ENCODE measurements around the gene RPTOR.

The RPTOR gene

GRCh38 chr17:80996422-80997305 is 452.0 kb downstream of the RPTOR start:
- no peak for DNase-seq

- peak; percentile 29 for DNase-seq
These were observed 452.9 kb downstream of the RPTOR start for GRCh38 chr17:80997424-80998117.

DNA sequence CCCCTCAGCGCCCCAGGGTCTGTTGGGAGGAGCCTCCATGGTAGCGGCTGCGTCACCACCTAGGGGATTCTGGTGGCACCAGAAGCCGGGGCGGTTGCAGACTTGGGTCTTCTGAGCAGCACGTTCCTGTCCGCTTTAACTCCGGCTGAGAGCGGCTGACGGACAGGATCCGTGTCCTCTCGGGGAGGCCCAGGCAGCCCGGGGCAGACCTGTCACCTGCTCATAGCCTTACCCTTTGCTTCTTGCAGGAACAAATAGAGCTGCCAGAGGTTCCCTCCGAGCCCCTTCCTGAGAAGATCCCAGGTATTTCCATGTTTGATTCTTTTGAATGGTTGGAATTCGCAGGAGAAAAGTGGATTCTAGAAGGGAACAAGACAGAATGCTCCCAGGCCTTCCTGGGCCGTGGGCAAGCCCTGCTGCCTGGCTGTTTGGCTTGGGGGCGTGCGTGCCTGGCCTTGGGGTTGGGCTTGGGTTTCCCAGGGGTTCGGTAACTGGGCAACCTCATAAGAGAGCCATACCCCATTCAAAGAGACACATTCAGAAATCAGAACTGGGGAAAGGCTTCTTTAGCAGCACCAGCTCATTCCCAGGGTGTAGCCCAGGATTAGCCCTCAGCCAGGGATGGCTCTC is 453.6 kb downstream of the RPTOR start:
- no peak for DNase-seq

DNA sequence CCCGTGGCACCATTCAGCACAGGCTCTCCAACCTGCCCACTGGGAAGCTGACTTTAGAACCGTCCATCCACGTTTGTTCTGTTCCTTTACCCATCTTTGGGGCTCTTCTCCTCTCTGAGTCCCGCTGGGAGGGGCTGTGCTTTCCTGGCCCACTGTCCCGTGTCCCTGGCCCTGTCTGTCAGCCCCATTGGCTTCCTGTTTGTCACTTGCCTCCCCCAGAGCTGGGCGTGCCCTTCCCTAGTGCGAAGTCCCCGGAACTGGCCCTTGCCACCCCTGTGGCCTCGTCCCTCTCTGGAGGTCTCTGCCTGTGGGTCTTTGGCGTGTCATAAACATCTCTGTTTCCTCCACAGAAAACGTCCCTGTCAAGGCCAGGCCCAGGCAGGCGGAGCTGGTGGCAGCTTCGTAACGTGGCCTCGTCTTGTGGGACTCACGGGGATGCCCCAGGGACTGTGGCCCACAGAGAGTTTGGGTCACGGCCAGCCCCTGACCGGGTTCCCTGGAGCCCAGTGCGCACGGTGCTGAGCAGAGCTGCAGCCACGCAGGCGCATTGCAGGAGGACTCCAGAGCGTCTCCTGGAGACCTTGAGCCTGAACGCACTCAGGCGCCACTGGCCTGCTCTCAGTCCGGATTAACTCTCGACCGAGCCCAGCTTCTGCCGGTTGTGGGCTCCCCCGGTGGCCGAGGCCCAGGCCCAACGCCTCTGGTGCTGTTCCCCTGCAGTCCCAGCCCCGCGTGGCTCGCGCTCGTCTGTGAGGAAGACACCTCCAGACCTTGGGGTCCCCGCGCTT is 454.3 kb downstream of the RPTOR start:
- no peak for DNase-seq

GRCh38 chr17:80999536-81000333 is 455.1 kb downstream of the RPTOR start:
- DNase-seq = no peak

DNA sequence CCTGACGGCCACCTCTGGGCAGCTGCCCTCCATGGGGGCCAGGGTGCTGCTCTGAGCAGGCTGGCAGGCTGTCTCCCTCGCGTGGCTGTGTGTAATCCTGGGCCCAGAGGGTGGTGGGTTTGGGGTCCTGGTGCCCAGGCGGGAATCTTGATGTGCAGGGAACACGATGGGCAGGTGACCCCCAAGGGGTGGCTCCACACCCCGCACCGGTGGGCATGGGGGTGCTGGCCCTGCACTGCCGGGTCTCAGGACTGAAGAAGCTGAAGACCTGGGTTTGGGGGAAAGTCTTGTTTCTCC is 455.6 kb downstream of the RPTOR start:
- DNase-seq = no peak

- no peak for DNase-seq
These were observed 456.2 kb downstream of the RPTOR start for GRCh38 chr17:81000631-81001357.

DNA sequence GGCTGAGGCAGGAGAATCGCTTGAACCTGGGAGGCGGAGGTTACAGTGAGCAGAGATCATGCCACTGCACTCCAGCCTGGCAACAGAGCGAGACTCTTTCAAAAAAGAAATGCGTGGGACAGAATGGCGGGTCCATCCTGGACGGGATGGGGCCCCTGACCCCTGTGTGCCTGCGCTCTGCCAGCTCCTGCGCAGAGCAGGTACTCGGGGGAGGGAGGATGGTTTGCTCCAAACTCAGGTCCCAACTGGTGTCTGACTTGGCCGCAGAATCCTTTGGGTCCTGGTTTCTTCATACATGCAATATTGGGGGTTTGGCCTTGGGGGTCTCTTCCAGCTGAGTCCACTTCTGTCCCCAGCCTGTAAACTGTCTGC is 457.4 kb downstream of the RPTOR start:
- DNase-seq = no peak

DNA sequence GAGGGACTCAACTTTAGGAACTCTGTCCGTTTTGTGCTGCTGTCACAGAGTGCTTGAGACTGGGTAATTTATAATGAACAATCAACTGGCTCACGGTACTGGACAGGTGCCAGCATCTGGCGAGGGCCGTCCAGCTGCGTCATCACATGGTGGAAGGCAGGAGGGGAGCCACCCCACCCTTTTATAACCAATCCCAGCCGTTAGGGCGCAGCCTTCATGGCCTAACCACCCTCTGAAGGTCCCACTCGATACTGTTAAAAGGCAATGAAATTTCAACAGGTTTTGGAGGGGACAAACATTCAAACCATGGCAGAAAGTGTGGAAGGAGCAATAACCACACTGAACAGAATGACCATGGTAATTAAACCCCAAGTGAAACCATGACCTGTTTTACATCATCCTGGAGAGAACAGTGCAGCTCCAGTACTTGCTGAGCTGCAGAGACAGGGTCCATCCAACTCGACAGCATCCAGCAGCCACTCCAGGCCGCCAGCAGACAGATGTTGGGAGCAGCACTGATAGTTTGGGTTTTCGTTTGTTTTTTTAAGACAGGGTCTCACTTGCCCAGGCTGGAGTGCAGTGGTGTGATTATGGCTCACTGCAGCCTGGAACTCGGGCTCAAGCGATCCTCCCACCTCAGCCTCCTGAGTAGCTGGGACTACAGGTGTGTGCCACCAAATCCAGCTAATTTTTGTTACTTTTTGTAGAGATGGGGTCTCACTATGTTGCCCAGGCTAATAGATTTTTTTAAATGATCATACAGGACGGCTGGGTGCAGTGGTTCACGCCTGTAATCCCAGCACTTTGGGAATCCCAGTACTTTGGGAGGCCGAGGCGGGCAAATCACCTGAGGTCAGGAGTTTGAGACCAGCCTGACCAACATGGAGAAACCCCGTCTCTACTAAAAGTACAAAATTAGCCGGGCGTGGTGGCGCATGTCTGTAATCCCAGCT is 458.0 kb downstream of the RPTOR start:
- DNase-seq = peak; percentile 33

- no peak for DNase-seq
These were observed 459.3 kb downstream of the RPTOR start for GRCh38 chr17:81003711-81004475.

- no peak for DNase-seq
These were observed 462.3 kb downstream of the RPTOR start for GRCh38 chr17:81006891-81007290.

- no peak for DNase-seq
These were observed 463.5 kb downstream of the RPTOR start for GRCh38 chr17:81008140-81008539.

- no peak for DNase-seq
These were observed 464.5 kb downstream of the RPTOR start for GRCh38 chr17:81009136-81009535.

GRCh38 chr17:81010935-81011334 is 466.3 kb downstream of the RPTOR start:
- no peak for DNase-seq

DNA sequence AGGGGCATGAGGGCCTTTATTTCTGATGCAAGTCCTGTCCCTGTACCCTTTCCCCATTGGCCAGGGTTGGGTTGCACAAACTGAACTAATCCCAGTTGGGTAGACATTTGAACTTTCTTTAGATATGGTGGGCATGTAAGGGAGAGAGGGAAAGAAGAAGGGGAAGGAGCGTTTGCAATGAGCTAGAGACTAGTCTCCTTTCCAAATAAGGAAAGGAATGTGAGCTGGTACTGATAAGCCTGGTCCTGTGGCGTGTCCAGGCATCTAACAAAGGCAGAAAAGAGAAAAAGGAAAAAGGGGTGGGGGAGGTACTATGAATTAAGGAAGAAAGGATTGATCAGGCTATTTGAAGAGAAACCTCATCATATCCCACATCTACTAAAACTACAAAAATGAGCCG is 467.3 kb downstream of the RPTOR start:
- no peak for DNase-seq

- DNase-seq = no peak
These were observed 468.2 kb downstream of the RPTOR start for GRCh38 chr17:81012574-81013447.

DNA sequence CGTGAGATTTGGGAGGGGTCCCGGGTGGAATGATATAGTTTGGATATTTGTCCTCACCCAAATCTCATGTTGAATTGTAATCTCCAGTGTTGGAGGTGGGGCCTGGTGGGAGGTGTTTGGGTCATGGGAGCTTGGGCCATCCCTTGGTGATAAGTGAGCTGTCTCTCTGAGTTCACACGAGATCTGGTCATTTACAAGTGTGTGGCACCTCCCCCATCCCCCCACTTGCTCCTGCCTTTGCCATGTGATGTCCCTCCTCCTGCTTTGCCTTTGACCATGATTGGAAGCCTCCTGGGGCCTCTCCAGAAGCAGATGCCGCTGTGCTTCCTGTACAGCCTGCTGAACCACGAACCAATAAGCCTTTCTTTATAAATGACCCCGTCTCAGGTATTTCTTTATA is 469.0 kb downstream of the RPTOR start:
- no peak for DNase-seq

DNA sequence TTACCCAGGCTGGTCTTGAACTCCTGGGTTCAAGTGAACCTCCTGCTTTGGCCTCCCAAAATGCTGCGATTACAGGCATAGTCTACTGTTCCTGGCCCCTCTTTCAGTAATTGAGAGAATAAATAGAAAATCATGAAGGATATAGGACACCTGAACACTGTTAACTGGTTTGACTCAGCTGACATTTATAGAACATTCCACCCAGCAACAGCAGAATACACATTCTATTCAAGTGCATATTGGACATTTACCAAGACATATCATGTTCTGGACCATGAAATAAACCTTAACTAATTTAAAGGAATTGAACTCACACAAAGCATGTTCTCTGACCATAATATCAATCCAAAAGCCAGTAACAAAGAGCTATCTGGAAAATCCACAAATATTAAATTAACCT is 470.5 kb downstream of the RPTOR start:
- no peak for DNase-seq
